ENCODE data around the gene SCN2A. TPM values are rescaled to one million over a fixed set of nuclear protein-coding genes. Genes with fewer than 3 reads are reported as not detected.

Gene SCN2A
- total and polyA plus RNA-seq, 2 donors (not counting 3 experiments of a cell fraction or from before 2014, with no cell fraction given): not detected

- H3K79me2 ChIP-seq (ENCODE audit: control insufficient read depth, insufficient read depth, low read length): no peaks in the 10 kb centered on the region
- H3K36me3 ChIP-seq (ENCODE audit: control insufficient read depth in 2 of 2, extremely low read depth in 1 of 2, insufficient read depth in 2 of 2, low read length in 2 of 2): no peaks in the 10 kb centered on the region
- no peak overlapping the region for H2AFZ ChIP-seq (ENCODE audit: low read depth, low read length)
- no peak overlapping the region for H3K4me2 ChIP-seq (ENCODE audit: insufficient read depth, low read length)
- peaks cover 0 to 2% of the 10 kb centered on the region in 2 experiments for H3K27me3 ChIP-seq (ENCODE audit: control insufficient read depth in 2 of 2, insufficient read depth in 2 of 2, low read length in 2 of 2)
- H3K27ac ChIP-seq (ENCODE audit: insufficient read depth, low read depth, low read length): no peak overlapping the region
- TF ChIP-seq FOS (IDR thresholded peaks at IDR 0.05; ENCODE audit: borderline replicate concordance, insufficient read depth, low read length) (no peak), MYC (IDR thresholded peaks at IDR 0.05; ENCODE audit: low read depth, low read length) (no peak), GATA2 (IDR thresholded peaks at IDR 0.05; ENCODE audit: insufficient read depth, insufficient read length, low read depth, low read length) (no peak), POLR2AphosphoS5 (IDR thresholded peaks at IDR 0.05; ENCODE audit: insufficient read depth, low read depth, low read length) (no peak), POLR2A (IDR thresholded peaks at IDR 0.05; ENCODE audit: low read depth, low read length) (no peak), JUN (IDR thresholded peaks at IDR 0.05; ENCODE audit: borderline replicate concordance, insufficient read depth, insufficient read length, low read depth) (no peak), EZH2 (IDR thresholded peaks at IDR 0.05; ENCODE audit: borderline replicate concordance, low read depth, low read length, severe bottlenecking) (no peak), MAX (IDR thresholded peaks at IDR 0.05; ENCODE audit: insufficient read depth, insufficient read length) (no peak), CTCF (IDR thresholded peaks at IDR 0.05; ENCODE audit: extremely low read depth in 1 of 2, insufficient read depth in 1 of 2, low read depth in 1 of 2, low read length in 2 of 2) (no peak)
- no peak overlapping the region for H3K9ac ChIP-seq (replicated peaks; ENCODE audit: extremely low read depth, insufficient read depth, low read length)
- H3K4me3 ChIP-seq (replicated peaks in 1 of 3; ENCODE audit: insufficient read depth in 1 of 3, low read depth in 1 of 3, low read length in 3 of 3): no peak overlapping the region
- no peaks in the 10 kb centered on the region for H3K9me1 ChIP-seq (replicated peaks; ENCODE audit: control insufficient read depth, extremely low read depth, insufficient read depth, low read length)
- no peaks in the 10 kb centered on the region for H3K4me1 ChIP-seq (ENCODE audit: control insufficient read depth, extremely low read depth, insufficient read depth, low read length)
- no TSS peak for BruUV-seq (replicated peaks)
- dilution Hi-C loops (cut with MboI; ENCODE audit: extremely low pct_ligation_motif_present, low sequenced_read_pairs): no loop called here
- DNase-seq (ENCODE audit: low read depth, low spot score) (no peak), FAIRE-seq (no peak)
- H3K9me3 ChIP-seq (replicated peaks; ENCODE audit: control insufficient read depth, insufficient read depth, low read length): no peaks in the 10 kb centered on the region
- H4K20me1 ChIP-seq (replicated peaks; ENCODE audit: control insufficient read depth, extremely low read depth, insufficient read depth, low read length): no peaks in the 10 kb centered on the region
- ChIA-PET CTCF (no interaction called here), POLR2A (no interaction called here)
- intact Hi-C loops (cut with micrococcal nuclease): no loop called here
These were observed 6.0 kb downstream of the SCN2A start for GRCh38 chr2:165245081-165245793.
